Measurements from ENCODE around the gene STX3.

- TF ChIP-seq CTCF (IDR thresholded peaks at IDR 0.05; ENCODE audit: extremely low read depth in 1 of 2, insufficient read depth in 1 of 2, low read depth in 1 of 2, low read length in 2 of 2) (no peak), POLR2AphosphoS5 (IDR thresholded peaks at IDR 0.05; ENCODE audit: insufficient read depth, low read depth, low read length) (peak; percentile 41), EZH2 (IDR thresholded peaks at IDR 0.05; ENCODE audit: borderline replicate concordance, low read depth, low read length, severe bottlenecking) (no peak)
- TF ChIP-seq, protein P1, sequence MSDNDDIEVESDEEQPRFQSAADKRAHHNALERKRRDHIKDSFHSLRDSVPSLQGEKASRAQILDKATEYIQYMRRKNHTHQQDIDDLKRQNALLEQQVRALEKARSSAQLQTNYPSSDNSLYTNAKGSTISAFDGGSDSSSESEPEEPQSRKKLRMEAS (IDR thresholded peaks at IDR 0.05; ENCODE audit: insufficient read depth, insufficient read length): no peak
These were observed 21.3 kb downstream of the STX3 start for GRCh38 chr11:59776210-59777066.
